ENCODE data around the gene MYH7. TPM values are rescaled to one million over a fixed set of nuclear protein-coding genes. Genes with fewer than 3 reads are reported as not detected.

The MYH7 gene
- total RNA-seq, 1 experiment from 2014 or later, result not detected

DNA sequence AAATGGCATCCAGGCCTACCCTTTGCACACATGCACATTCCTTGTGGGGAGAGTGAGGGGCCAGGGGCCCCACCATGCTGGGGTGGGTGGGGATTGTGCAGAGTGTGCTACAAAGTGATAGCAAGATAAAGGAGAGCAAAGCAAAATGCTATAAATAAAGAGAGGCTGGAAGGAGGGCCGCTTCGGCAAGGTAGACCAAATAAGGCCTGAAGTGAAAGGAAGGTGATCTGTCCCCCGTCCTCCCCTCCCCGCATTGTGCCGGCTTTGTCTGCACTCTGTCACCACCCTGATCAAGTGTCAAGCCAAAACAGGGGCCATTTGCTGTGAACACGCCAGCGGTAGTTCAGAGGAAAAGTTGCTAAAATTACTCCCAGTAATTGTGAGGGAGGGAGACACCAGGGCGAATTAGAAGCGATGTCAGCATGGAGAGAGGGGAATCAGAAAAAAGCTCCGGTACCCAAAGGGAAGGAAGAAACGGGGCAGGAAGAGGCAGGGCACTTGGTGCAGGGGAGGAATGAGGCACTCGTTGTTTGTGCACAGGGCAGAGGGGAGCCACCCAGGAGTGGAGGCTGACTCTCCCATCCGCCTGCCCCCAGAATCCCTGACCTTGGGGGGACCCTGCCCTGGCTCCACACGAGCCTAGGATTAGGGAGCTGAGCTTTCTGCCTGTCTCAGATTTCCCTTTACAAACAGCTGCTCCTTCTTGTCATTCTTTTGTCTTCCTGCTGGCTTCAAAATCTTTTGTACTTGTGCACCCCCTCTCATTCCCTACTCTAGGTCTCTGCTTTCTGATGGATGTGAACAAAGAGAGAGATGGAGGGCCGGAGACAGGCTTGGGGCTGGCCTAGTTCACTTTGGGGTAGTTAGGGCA, 2.9 kb upstream of the MYH7 start:
- intact Hi-C loops (cut with micrococcal nuclease; ENCODE audit: unreplicated experiment), result no loop called here
- ChIA-PET POLR2A (ENCODE audit: low non-redundant PET) (no interaction called here), CTCF (interaction anchor here (0.9 kb wide), 1 partner anchor 86 kb away, joined by 3 read pairs; the partner anchor contains the start of gene SLC22A17)
- Histone ChIP-seq H3K27me3 (replicated peaks; ENCODE audit: insufficient read depth, low read depth, low read length, poor library complexity) (no peaks in the 10 kb centered on the region), H3K36me3 (ENCODE audit: insufficient read depth, low read length, poor library complexity, severe bottlenecking) (no peaks in the 10 kb centered on the region), H3K4me1 (ENCODE audit: insufficient read depth, low read length, poor library complexity, severe bottlenecking) (no peaks in the 10 kb centered on the region), H3K27ac (ENCODE audit: low read depth, low read length, poor library complexity, severe bottlenecking) (no peak overlapping the region), H3K4me3 (ENCODE audit: low read depth, low read length, poor library complexity, severe bottlenecking) (no peak overlapping the region), H3K9me3 (ENCODE audit: low read depth, low read length, poor library complexity, severe bottlenecking) (no peaks in the 10 kb centered on the region)
- no TSS peak for BruUV-seq (replicated peaks)
- DNase-seq (ENCODE audit: low spot score), result no peak
- TF ChIP-seq, protein P1, sequence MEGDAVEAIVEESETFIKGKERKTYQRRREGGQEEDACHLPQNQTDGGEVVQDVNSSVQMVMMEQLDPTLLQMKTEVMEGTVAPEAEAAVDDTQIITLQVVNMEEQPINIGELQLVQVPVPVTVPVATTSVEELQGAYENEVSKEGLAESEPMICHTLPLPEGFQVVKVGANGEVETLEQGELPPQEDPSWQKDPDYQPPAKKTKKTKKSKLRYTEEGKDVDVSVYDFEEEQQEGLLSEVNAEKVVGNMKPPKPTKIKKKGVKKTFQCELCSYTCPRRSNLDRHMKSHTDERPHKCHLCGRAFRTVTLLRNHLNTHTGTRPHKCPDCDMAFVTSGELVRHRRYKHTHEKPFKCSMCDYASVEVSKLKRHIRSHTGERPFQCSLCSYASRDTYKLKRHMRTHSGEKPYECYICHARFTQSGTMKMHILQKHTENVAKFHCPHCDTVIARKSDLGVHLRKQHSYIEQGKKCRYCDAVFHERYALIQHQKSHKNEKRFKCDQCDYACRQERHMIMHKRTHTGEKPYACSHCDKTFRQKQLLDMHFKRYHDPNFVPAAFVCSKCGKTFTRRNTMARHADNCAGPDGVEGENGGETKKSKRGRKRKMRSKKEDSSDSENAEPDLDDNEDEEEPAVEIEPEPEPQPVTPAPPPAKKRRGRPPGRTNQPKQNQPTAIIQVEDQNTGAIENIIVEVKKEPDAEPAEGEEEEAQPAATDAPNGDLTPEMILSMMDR (conservative IDR thresholded peaks at IDR 0.05; ENCODE audit: low read depth, low read length), result no peak
- no peak for TF ChIP-seq EZH2 (IDR thresholded peaks at IDR 0.05; ENCODE audit: borderline replicate concordance, low read depth, low read length, poor library complexity, severe bottlenecking)

DNA sequence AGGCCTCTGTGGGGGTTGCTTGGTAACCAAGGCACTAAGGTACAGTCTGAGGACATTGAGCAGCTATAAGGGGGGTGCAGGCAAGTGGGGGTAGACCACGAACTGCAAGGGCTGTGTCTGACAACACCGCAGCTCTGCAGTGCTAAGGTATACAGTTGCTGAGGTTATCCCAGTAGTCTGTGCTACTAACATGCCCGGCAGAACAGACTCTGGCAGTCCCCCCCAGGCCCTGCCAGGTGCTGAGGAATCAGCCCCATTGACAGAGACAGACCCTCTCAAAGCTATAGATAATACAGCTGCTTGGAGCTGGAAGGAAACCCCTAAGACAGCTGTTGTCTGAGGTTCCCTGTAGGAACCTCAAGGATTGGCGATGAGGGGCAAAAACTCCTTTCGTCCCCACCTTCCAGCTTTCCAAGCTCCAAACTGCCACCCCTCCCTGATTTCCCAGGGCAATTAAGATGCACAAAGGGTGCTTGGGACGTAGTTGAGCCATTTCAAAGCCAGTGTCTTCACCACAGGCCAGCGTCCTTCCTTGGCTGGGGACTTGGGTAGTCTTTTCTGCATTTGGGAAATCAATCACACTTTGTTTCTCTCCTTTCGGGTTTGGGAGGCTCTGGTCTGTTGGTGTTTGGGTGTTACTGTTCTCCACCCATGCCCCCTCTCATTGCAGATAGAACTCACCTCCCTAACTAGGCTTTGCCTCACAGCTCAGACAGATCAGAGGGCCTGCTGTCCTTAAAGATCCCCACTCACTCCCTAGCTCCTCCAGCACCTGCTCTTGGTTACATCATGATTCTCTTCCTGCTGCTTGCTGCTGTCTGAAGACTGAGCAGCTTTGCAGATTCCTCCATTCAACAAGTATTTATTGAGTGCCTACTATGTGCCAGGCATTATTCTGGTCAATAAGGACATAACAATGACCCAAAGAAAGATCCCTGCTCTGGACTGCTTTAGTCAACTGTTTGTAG, 2.0 kb upstream of the MYH7 start:
- CTCF ChIA-PET, result no interaction called here
- no peaks in the 10 kb centered on the region for H3K4me1 ChIP-seq (ENCODE audit: insufficient read depth, low read length, poor library complexity, severe bottlenecking)
- intact Hi-C loops (cut with micrococcal nuclease; ENCODE audit: unreplicated experiment), result no loop called here
- TF ChIP-seq EZH2 (IDR thresholded peaks at IDR 0.05; ENCODE audit: borderline replicate concordance, low read depth, low read length, poor library complexity, severe bottlenecking), result no peak
- TF ChIP-seq, protein P1 (conservative IDR thresholded peaks at IDR 0.05; ENCODE audit: low read depth, low read length), result no peak
- no TSS peak for BruUV-seq (replicated peaks)
- POLR2A ChIA-PET (ENCODE audit: low non-redundant PET), result no interaction called here
- H3K36me3 ChIP-seq (ENCODE audit: insufficient read depth, low read length, poor library complexity, severe bottlenecking), result no peaks in the 10 kb centered on the region
- no peak for DNase-seq (ENCODE audit: low spot score)
- H3K27ac ChIP-seq (ENCODE audit: low read depth, low read length, poor library complexity, severe bottlenecking), result no peak overlapping the region
- H3K9me3 ChIP-seq (ENCODE audit: low read depth, low read length, poor library complexity, severe bottlenecking), result no peaks in the 10 kb centered on the region
- H3K27me3 ChIP-seq (replicated peaks; ENCODE audit: insufficient read depth, low read depth, low read length, poor library complexity), result no peaks in the 10 kb centered on the region
- no peak overlapping the region for H3K4me3 ChIP-seq (ENCODE audit: low read depth, low read length, poor library complexity, severe bottlenecking)

DNA sequence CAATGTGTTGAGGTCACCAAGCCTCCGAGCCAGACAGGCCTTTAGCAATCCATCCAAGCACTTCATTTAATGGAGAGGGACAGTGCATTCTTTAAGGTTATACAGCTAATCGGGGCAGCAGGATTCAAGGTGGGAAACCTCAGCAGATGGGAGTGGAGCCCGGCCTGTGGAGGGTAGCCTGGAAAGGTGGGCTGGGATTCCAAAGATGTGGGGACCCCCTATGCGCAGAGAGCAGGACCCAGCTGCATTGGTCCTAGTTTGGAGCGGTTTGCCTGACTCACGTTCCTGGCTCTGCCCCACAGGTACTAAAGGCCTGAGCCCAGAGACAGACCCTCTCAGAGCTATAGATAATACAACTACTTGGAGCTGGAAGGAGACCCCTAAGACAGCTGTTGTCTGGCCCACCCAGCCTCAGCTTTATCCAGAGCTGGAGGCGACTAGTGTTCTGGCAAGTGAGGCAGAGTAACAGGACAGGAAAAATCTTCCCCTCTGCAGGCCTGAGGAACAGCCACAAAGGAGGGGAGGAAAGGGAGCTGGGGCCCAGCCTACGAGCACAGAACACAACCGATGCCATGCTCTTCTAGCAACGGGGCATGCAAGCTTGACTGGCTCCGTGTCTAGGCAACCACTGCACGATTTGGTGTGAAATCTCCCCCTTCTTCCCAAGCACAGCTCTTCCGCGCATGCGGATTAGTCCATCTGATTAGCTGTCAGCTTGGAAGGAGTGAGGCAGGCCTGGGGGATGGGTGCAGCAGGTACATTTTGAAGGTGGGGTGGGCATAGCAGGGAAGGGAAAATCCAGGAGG, 1.1 kb upstream of the MYH7 start:
- CTCF ChIA-PET, result no interaction called here
- no TSS peak for BruUV-seq (replicated peaks)
- no peak for DNase-seq (ENCODE audit: low spot score)
- H3K4me1 ChIP-seq (ENCODE audit: insufficient read depth, low read length, poor library complexity, severe bottlenecking), result no peaks in the 10 kb centered on the region
- no peaks in the 10 kb centered on the region for H3K27me3 ChIP-seq (replicated peaks; ENCODE audit: insufficient read depth, low read depth, low read length, poor library complexity)
- POLR2A ChIA-PET (ENCODE audit: low non-redundant PET), result no interaction called here
- no peak overlapping the region for H3K27ac ChIP-seq (ENCODE audit: low read depth, low read length, poor library complexity, severe bottlenecking)
- no peaks in the 10 kb centered on the region for H3K9me3 ChIP-seq (ENCODE audit: low read depth, low read length, poor library complexity, severe bottlenecking)
- intact Hi-C loops (cut with micrococcal nuclease; ENCODE audit: unreplicated experiment), result no loop called here
- H3K4me3 ChIP-seq (ENCODE audit: low read depth, low read length, poor library complexity, severe bottlenecking), result no peak overlapping the region
- no peaks in the 10 kb centered on the region for H3K36me3 ChIP-seq (ENCODE audit: insufficient read depth, low read length, poor library complexity, severe bottlenecking)
- TF ChIP-seq, protein P1 (conservative IDR thresholded peaks at IDR 0.05; ENCODE audit: low read depth, low read length), result no peak
- TF ChIP-seq EZH2 (IDR thresholded peaks at IDR 0.05; ENCODE audit: borderline replicate concordance, low read depth, low read length, poor library complexity, severe bottlenecking), result no peak
